ENCODE results near the gene AKR7A2.
"Not testable (repeated sequence)": the region's sequence is repeated elsewhere in the genome, so short reads cannot be mapped to it uniquely, and the experiment has no call there.

AKR7A2 gene

GRCh38 chr1:19269427-19270342, 42.3 kb downstream of the AKR7A2 start:
- not testable (repeated sequence) for H3K27me3 ChIP-seq (ENCODE audit: insufficient read depth, poor library complexity, severe bottlenecking); H3K4me3 ChIP-seq (replicated peaks; ENCODE audit: insufficient read depth, low read length); H3K27ac ChIP-seq (replicated peaks); DNase-seq (ENCODE audit: low read depth in 1 of 2, low spot score in 1 of 2)

DNA sequence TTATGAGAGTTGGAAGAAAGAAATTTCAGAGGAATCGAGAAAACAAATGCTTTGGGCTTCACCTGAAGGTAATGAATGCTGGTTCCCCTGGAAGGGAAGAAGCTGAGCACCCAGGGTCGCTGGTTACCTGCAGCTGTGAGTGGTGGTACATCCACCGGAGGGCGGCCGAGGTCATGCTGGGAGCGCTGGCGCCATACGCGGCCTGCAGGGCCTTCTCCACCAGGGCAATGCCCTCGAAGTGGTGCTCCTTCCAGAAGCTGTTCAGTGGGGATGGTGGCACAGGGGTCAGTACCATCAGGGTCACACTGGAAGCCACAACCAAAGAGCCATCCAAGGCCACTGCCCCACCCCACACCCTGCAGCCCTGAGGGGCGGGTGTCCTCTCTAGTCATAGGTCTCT, 43.5 kb downstream of the AKR7A2 start:
- H3K4me3 ChIP-seq (replicated peaks; ENCODE audit: insufficient read depth, low read length): no peak overlapping the region
- no peak for TF ChIP-seq GABPA (IDR thresholded peaks at IDR 0.05; ENCODE audit: low read depth)
- no peak for TF ChIP-seq REST (IDR thresholded peaks at IDR 0.05; ENCODE audit: insufficient replicate concordance, low read depth)
- no peak for TF ChIP-seq SPI1 (IDR thresholded peaks at IDR 0.05; ENCODE audit: borderline replicate concordance, low read depth)
- no peak for TF ChIP-seq CTCF (IDR thresholded peaks at IDR 0.05; ENCODE audit: insufficient read depth, low read length)

GRCh38 chr1:19262744-19263143, 49.2 kb downstream of the AKR7A2 start:
- DNase-seq (ENCODE audit: low read depth in 1 of 2, low spot score in 1 of 2): no peak
- H3K4me3 ChIP-seq (replicated peaks; ENCODE audit: insufficient read depth, low read length): no peak overlapping the region
- TF ChIP-seq GABPA (IDR thresholded peaks at IDR 0.05; ENCODE audit: low read depth) (no peak), SPI1 (IDR thresholded peaks at IDR 0.05; ENCODE audit: borderline replicate concordance, low read depth) (no peak), POLR2AphosphoS5 (IDR thresholded peaks at IDR 0.05; ENCODE audit: low read depth) (no peak), CTCF (IDR thresholded peaks at IDR 0.05; ENCODE audit: insufficient read depth, low read length) (no peak), REST (IDR thresholded peaks at IDR 0.05; ENCODE audit: insufficient replicate concordance, low read depth) (no peak)
- no peaks in the 10 kb centered on the region for H3K27me3 ChIP-seq (ENCODE audit: insufficient read depth, poor library complexity, severe bottlenecking)
- H3K27ac ChIP-seq (replicated peaks): no peak overlapping the region

More for the DNA sequence above, 43.5 kb downstream of the AKR7A2 start:
- no peak overlapping the region for H3K27ac ChIP-seq (replicated peaks)
- no peak for DNase-seq (ENCODE audit: low read depth in 1 of 2, low spot score in 1 of 2)
- peaks cover under 1% of the 10 kb centered on the region for H3K27me3 ChIP-seq (ENCODE audit: insufficient read depth, poor library complexity, severe bottlenecking)

DNA sequence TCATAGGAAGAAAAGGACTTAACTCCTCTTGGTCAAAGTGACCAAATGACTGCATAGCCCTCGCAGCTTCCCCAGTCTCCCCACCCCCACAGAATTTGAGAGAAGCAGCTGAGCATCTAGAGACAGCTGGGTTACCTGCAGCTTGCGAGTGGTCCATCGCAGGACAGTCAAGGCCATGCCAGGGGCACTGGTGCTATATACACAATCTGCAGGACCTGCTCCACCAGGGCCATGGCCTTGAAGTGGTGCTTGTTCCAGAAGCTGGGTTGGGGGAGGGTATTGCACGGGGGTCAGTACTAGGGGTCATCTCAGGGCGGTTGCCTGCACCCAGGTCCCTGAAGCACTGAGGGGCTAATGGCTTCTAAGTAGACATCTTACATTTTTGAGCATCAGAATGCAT, 49.9 kb downstream of the AKR7A2 start:
- no peak overlapping the region for H3K27ac ChIP-seq (replicated peaks)
- no peak overlapping the region for H3K4me3 ChIP-seq (replicated peaks; ENCODE audit: insufficient read depth, low read length)
- TF ChIP-seq GABPA (IDR thresholded peaks at IDR 0.05; ENCODE audit: low read depth) (no peak), CTCF (IDR thresholded peaks at IDR 0.05; ENCODE audit: insufficient read depth, low read length) (no peak), SPI1 (IDR thresholded peaks at IDR 0.05; ENCODE audit: borderline replicate concordance, low read depth) (no peak), POLR2AphosphoS5 (IDR thresholded peaks at IDR 0.05; ENCODE audit: low read depth) (no peak), REST (IDR thresholded peaks at IDR 0.05; ENCODE audit: insufficient replicate concordance, low read depth) (no peak)
- no peaks in the 10 kb centered on the region for H3K27me3 ChIP-seq (ENCODE audit: insufficient read depth, poor library complexity, severe bottlenecking)
- DNase-seq (ENCODE audit: low read depth in 1 of 2, low spot score in 1 of 2): no peak

Data from HL-60 (cell line).